GF-D8 (cell line): ENCODE data around the gene ARHGEF17.
A peak's percentile ranks its signal among the peaks of the same experiment; 100 is the strongest.
"Not testable (repeated sequence)": the region's sequence is repeated elsewhere in the genome, so short reads cannot be mapped to it uniquely, and the experiment has no call there.

ENCODE experiments used
- DNase-seq: peaks from one replicate; lab custom pipeline; 2025; lab: John Stamatoyannopoulos, UW

The ARHGEF17 gene

GRCh38 chr11:73308003-73308960 lies at the start of gene ARHGEF17:
ARHGEF17 (plus strand) TSS chr11:73308276; CDS start chr11:73308639, 363 bp downstream.
- DNase-seq = peak; percentile 74

GRCh38 chr11:73259406-73260126 lies 48.5 kb upstream of the ARHGEF17 start:
- DNase-seq = no peak

- no peak for DNase-seq
Observed at GRCh38 chr11:73260127-73260457, 48.0 kb upstream of the ARHGEF17 start.

- no peak for DNase-seq
Observed at GRCh38 chr11:73262851-73263495, 45.1 kb upstream of the ARHGEF17 start.

- no peak for DNase-seq
Observed at GRCh38 chr11:73263640-73264039, 44.4 kb upstream of the ARHGEF17 start.

GRCh38 chr11:73265278-73265810 lies 42.7 kb upstream of the ARHGEF17 start:
- no peak for DNase-seq

GRCh38 chr11:73265853-73266645 lies 42.0 kb upstream of the ARHGEF17 start:
- DNase-seq = no peak

- no peak for DNase-seq
Observed at GRCh38 chr11:73266646-73267020, 41.4 kb upstream of the ARHGEF17 start.

GRCh38 chr11:73267122-73267846 lies 40.8 kb upstream of the ARHGEF17 start:
- DNase-seq = no peak

GRCh38 chr11:73267906-73268540 lies 40.1 kb upstream of the ARHGEF17 start:
- no peak for DNase-seq

GRCh38 chr11:73268671-73269271 lies 39.3 kb upstream of the ARHGEF17 start:
- no peak for DNase-seq

- no peak for DNase-seq
Observed at GRCh38 chr11:73269459-73270015, 38.5 kb upstream of the ARHGEF17 start.

- peak; percentile 27 for DNase-seq
Observed at GRCh38 chr11:73270016-73270854, 37.8 kb upstream of the ARHGEF17 start.

GRCh38 chr11:73270855-73271477 lies 37.1 kb upstream of the ARHGEF17 start:
- no peak for DNase-seq

- DNase-seq = not testable (repeated sequence)
Observed at GRCh38 chr11:73271478-73271865, 36.6 kb upstream of the ARHGEF17 start.

GRCh38 chr11:73271936-73272679 lies 36.0 kb upstream of the ARHGEF17 start, which contains the start of gene P2RY6:
P2RY6 (plus strand) TSS chr11:73272338; CDS start chr11:73296519, 24,181 bp downstream.
- peak; percentile 83 for DNase-seq

- no peak for DNase-seq
Observed at GRCh38 chr11:73272680-73273038, 35.4 kb upstream of the ARHGEF17 start.
